GM12874 (cell line): ENCODE results near the gene WDHD1.

Experiments
- CTCF ChIP-seq: IDR thresholded peaks from 2 replicates; pipeline ENCODE4 v1.5.1; 2011; ENCODE audit warnings: low read depth, mild to moderate bottlenecking, control low read depth, low read length, moderate library complexity; ENCODE audit not compliant: insufficient read depth

The WDHD1 gene

GRCh38 chr14:55038708-55039107 lies 11.8 kb upstream of the WDHD1 start:
- TF ChIP-seq CTCF: no peak

- TF ChIP-seq CTCF: no peak
These were observed 4.3 kb upstream of the WDHD1 start for GRCh38 chr14:55031190-55031589.

GRCh38 chr14:55028476-55028875 lies 1.6 kb upstream of the WDHD1 start:
- no peak for TF ChIP-seq CTCF

GRCh38 chr14:55028066-55028465 lies 1.2 kb upstream of the WDHD1 start:
- no peak for TF ChIP-seq CTCF

- TF ChIP-seq CTCF: no peak
These were observed 482 bp downstream of the WDHD1 start for GRCh38 chr14:55026441-55026792.

GRCh38 chr14:55025948-55026347 lies 951 bp downstream of the WDHD1 start:
- no peak for TF ChIP-seq CTCF

- TF ChIP-seq CTCF: no peak
These were observed 6.8 kb downstream of the WDHD1 start for GRCh38 chr14:55019968-55020554.
